MV-4-11 (cell line): ENCODE measurements around the gene SLC24A3.

Experiments
- DNase-seq: peaks from one replicate; lab custom pipeline; 2025; lab: John Stamatoyannopoulos, UW

SLC24A3 gene

DNA sequence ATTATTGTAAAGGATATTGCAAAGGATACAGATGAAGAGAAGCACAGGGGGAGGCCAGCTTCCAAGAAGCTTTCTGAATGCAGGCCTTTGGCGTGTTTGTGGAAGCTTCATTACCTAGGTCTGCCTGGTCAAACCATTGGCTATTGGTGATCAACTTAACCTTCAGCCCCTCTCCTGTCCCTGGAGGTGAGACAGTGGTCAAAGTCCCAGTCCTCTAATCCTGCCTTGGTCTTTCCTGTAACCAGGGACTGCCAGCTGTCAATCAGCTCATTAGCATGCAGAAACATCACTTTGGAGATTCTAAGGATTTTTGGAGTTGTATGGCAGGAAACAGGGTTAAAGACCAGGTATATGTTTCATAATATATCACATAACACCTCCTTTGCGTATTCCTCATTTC is 558.6 kb downstream of the SLC24A3 start:
- no peak for DNase-seq
